ENCODE measurements around the gene DHX35. TPM values are rescaled to one million over a fixed set of nuclear protein-coding genes. Genes with fewer than 3 reads are reported as not detected.

Gene DHX35
- total RNA-seq, 6 experiments from 2014 or later, result 3.2 to 7.5 (median 4.8) TPM

- TF ChIP-seq CTCF (IDR thresholded peaks at IDR 0.05), result no peak
- no peak for TF ChIP-seq POLR2A (IDR thresholded peaks at IDR 0.05)
- no peak for DNase-seq
- 100% methylated on average over 1 of the region's 1 CpG for WGBS (ENCODE audit: insufficient coverage, low coverage, low lambda C conversion rate, missing lambda C conversion rate)
- Histone ChIP-seq H3K4me1 (no peaks in the 10 kb centered on the region), H3K36me3 (peaks cover 0 to 49% (median 14%) of the 10 kb centered on the region in 4 donors), H3K9me3 (no peaks in the 10 kb centered on the region), H3K27me3 (no peaks in the 10 kb centered on the region), H3K27ac (no peak overlapping the region), H3K4me3 (no peak overlapping the region)
- ATAC-seq, result no peak
- intact Hi-C loops (cut with DNase I), result no loop called here
Observed at GRCh38 chr20:39036011-39036410, 73.9 kb downstream of the DHX35 start.

GRCh38 chr20:39036851-39037250 is 74.7 kb downstream of the DHX35 start:
- intact Hi-C loops (cut with DNase I), result no loop called here
- ATAC-seq, result no peak
- H3K36me3 ChIP-seq, result peaks cover 0 to 49% (median 14%) of the 10 kb centered on the region in 4 donors
- no peaks in the 10 kb centered on the region for H3K9me3 ChIP-seq
- DNase-seq, result no peak
- H3K4me1 ChIP-seq, result no peaks in the 10 kb centered on the region
- TF ChIP-seq CTCF (IDR thresholded peaks at IDR 0.05) (no peak), POLR2A (IDR thresholded peaks at IDR 0.05) (no peak)
- no peak overlapping the region for H3K27ac ChIP-seq
- no peak overlapping the region for H3K4me3 ChIP-seq
- H3K27me3 ChIP-seq, result no peaks in the 10 kb centered on the region
- WGBS (ENCODE audit: insufficient coverage, low coverage, low lambda C conversion rate, missing lambda C conversion rate), result 91% methylated on average over 5 of the region's 5 CpGs

GRCh38 chr20:39038047-39038446 is 75.9 kb downstream of the DHX35 start:
- no peaks in the 10 kb centered on the region for H3K27me3 ChIP-seq
- no peaks in the 10 kb centered on the region for H3K4me1 ChIP-seq
- no peak for ATAC-seq
- no peak overlapping the region for H3K27ac ChIP-seq
- 96% methylated on average over 8 of the region's 8 CpGs for WGBS (ENCODE audit: insufficient coverage, low coverage, low lambda C conversion rate, missing lambda C conversion rate)
- no peak for DNase-seq
- intact Hi-C loops (cut with DNase I), result no loop called here
- H3K4me3 ChIP-seq, result no peak overlapping the region
- H3K9me3 ChIP-seq, result no peaks in the 10 kb centered on the region
- TF ChIP-seq POLR2A (IDR thresholded peaks at IDR 0.05) (no peak), CTCF (IDR thresholded peaks at IDR 0.05) (no peak)
- peaks cover 0 to 52% (median 13%) of the 10 kb centered on the region in 4 donors for H3K36me3 ChIP-seq

GRCh38 chr20:39038495-39038894 is 76.4 kb downstream of the DHX35 start:
- Histone ChIP-seq H3K27ac (no peak overlapping the region), H3K27me3 (no peaks in the 10 kb centered on the region), H3K9me3 (no peaks in the 10 kb centered on the region), H3K4me3 (no peak overlapping the region), H3K4me1 (no peaks in the 10 kb centered on the region), H3K36me3 (peaks cover 0 to 50% (median 13%) of the 10 kb centered on the region in 4 donors)
- TF ChIP-seq POLR2A (IDR thresholded peaks at IDR 0.05) (no peak), CTCF (IDR thresholded peaks at IDR 0.05) (no peak)
- intact Hi-C loops (cut with DNase I), result no loop called here
- ATAC-seq (no peak), DNase-seq (no peak)
- 100% methylated on average over 2 of the region's 6 CpGs for WGBS (ENCODE audit: insufficient coverage, low coverage, low lambda C conversion rate, missing lambda C conversion rate)

- no peaks in the 10 kb centered on the region for H3K9me3 ChIP-seq
- no peaks in the 10 kb centered on the region for H3K4me1 ChIP-seq
- H3K27me3 ChIP-seq, result no peaks in the 10 kb centered on the region
- WGBS (ENCODE audit: insufficient coverage, low coverage, low lambda C conversion rate, missing lambda C conversion rate), result 96% methylated on average over 3 of the region's 3 CpGs
- no peak overlapping the region for H3K4me3 ChIP-seq
- ATAC-seq, result no peak
- TF ChIP-seq POLR2A (IDR thresholded peaks at IDR 0.05), result no peak
- TF ChIP-seq CTCF (IDR thresholded peaks at IDR 0.05), result no peak
- H3K27ac ChIP-seq, result no peak overlapping the region
- DNase-seq, result no peak
- intact Hi-C loops (cut with DNase I), result no loop called here
- H3K36me3 ChIP-seq, result peaks cover 0 to 47% (median 11%) of the 10 kb centered on the region in 4 donors
Observed at GRCh38 chr20:39039261-39039660, 77.1 kb downstream of the DHX35 start.
